Measurements from ENCODE around the gene CGREF1. TPM values are rescaled to one million over a fixed set of nuclear protein-coding genes. Genes with fewer than 3 reads are reported as not detected.

The CGREF1 gene
- total RNA-seq, 4 donors from 2014 or later = 2.6 to 6.1 (median 3.9) TPM

GRCh38 chr2:27152102-27152795 is 33.3 kb upstream of the CGREF1 start:
- Histone ChIP-seq H3K27me3 (peaks cover 0 to 12% (median 0%) of the 10 kb centered on the region in 4 donors), H3K36me3 (no peaks in the 10 kb centered on the region), H3K4me1 (no peaks in the 10 kb centered on the region), H3K4me3 (no peak overlapping the region), H3K9me3 (no peaks in the 10 kb centered on the region), H3K27ac (no peak overlapping the region)
- 85 to 94% methylated on average over 5 to 6 of the region's 8 CpGs for WGBS, 2 donors
- TF ChIP-seq, protein P1, sequence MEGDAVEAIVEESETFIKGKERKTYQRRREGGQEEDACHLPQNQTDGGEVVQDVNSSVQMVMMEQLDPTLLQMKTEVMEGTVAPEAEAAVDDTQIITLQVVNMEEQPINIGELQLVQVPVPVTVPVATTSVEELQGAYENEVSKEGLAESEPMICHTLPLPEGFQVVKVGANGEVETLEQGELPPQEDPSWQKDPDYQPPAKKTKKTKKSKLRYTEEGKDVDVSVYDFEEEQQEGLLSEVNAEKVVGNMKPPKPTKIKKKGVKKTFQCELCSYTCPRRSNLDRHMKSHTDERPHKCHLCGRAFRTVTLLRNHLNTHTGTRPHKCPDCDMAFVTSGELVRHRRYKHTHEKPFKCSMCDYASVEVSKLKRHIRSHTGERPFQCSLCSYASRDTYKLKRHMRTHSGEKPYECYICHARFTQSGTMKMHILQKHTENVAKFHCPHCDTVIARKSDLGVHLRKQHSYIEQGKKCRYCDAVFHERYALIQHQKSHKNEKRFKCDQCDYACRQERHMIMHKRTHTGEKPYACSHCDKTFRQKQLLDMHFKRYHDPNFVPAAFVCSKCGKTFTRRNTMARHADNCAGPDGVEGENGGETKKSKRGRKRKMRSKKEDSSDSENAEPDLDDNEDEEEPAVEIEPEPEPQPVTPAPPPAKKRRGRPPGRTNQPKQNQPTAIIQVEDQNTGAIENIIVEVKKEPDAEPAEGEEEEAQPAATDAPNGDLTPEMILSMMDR (IDR thresholded peaks at IDR 0.05) = no peak
- no peak for TF ChIP-seq POLR2A (IDR thresholded peaks at IDR 0.05)
- intact Hi-C loops (cut with DNase I) = no loop called here
- DNase-seq = no peak

DNA sequence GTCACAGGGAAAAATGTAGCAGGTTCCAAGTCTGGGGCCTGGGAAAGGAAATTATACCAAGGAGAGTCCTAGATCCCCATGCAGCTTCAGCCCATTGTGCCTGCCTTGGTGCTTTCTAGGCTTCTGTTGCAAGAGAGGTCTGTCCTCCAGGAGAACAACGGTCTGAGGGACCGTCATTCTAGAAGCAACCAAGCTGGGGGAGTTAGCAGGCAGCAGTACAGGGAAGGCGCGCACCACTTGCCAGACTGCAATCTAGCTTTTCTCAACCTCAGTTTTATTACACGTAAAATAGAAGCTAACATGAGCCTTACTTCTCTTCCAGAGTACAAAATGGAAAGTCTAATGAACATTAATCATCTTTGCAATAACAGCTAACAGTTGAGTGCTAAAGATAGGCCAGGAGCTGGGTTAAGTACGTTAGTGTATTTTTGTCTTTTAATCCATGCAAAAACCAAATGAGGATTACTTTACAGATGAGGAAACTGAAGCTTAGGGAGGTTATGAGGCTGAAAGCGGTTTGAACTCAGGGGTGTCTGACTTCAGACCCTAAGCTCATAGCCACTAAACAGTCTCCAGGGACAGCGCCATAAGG is 31.8 kb upstream of the CGREF1 start:
- Histone ChIP-seq H3K9me3 (no peaks in the 10 kb centered on the region), H3K27me3 (peaks cover 0 to 12% (median 0%) of the 10 kb centered on the region in 4 donors), H3K4me3 (no peak overlapping the region), H3K4me1 (no peaks in the 10 kb centered on the region), H3K36me3 (no peaks in the 10 kb centered on the region), H3K27ac (no peak overlapping the region)
- WGBS, 2 donors = 82 to 85% methylated on average over 8 of the region's 8 CpGs
- TF ChIP-seq, protein P1 (IDR thresholded peaks at IDR 0.05) = no peak
- TF ChIP-seq POLR2A (IDR thresholded peaks at IDR 0.05) = no peak
- intact Hi-C loops (cut with DNase I) = no loop called here
- DNase-seq = no peak

- WGBS, 2 donors = 80 to 83% methylated on average over 6 to 21 of the region's 29 CpGs
- H3K36me3 ChIP-seq = no peaks in the 10 kb centered on the region
- no peak overlapping the region for H3K4me3 ChIP-seq
- peaks cover 0 to 12% (median 0%) of the 10 kb centered on the region in 4 donors for H3K27me3 ChIP-seq
- no peak for DNase-seq
- intact Hi-C loops (cut with DNase I) = no loop called here
- no peaks in the 10 kb centered on the region for H3K4me1 ChIP-seq
- no peaks in the 10 kb centered on the region for H3K9me3 ChIP-seq
- no peak overlapping the region for H3K27ac ChIP-seq
- TF ChIP-seq, protein P1 (IDR thresholded peaks at IDR 0.05) = no peak
- no peak for TF ChIP-seq POLR2A (IDR thresholded peaks at IDR 0.05)
These were observed 30.9 kb upstream of the CGREF1 start for GRCh38 chr2:27149570-27150405.

DNA sequence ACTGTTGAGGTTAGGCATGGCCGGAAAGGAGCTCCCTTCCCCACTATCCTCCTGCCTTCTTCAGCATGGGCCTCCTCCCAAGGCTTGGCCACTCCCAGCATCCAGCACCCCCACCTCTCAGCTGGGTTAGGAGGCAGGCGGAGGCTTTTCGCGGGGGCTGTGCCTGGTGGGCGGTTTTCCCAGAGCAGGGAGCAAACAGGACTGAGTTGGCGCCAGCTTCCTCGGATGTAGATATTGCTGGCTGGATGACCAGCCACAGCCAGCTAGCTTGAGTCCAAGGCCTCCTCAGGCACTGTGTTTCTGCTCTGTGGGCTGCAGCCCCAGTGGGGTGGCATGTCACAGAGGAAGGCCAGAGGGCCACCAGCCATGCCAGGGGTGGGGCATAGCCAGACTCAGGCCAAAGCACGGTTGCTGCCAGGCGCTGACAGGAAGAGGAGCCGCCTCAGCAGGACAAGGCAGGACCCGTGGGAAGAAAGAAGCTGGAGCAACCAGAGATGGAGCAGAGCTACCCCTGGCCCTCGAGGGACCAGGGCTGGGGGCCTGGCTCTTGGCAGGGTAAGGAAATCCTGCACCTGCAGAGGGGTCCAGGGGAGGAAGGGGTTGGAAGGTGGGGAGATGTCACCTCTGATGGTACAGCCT is 30.0 kb upstream of the CGREF1 start, which contains the start of gene TCF23:
Gene TCF23, plus strand, starts transcription at position 204 of the 639 bp plus-strand sequence. Its CDS starts 130 bp downstream, at position 334.
- intact Hi-C loops (cut with DNase I) = no loop called here
- Histone ChIP-seq H3K27ac (no peak within 1 kb of the TSS), H3K36me3 (no peaks in the 10 kb centered on the region), H3K9me3 (no peaks in the 10 kb centered on the region), H3K4me1 (no peaks in the 10 kb centered on the region), H3K4me3 (no peak within 1 kb of the TSS), H3K27me3 (peaks cover 0 to 12% (median 0%) of the 10 kb centered on the region in 4 donors)
- WGBS, 2 donors = 59 to 65% methylated on average over 8 to 9 of the region's 12 CpGs
- TF ChIP-seq, protein P1 (IDR thresholded peaks at IDR 0.05) = no peak
- TF ChIP-seq POLR2A (IDR thresholded peaks at IDR 0.05) = no peak
- no peak for DNase-seq

Data from esophagus squamous epithelium (tissue), 5 donors.